GM18498 (cell line): ENCODE data around the gene DUS4L.

Source experiments
- ATAC-seq: cut with Tn5 transposase; IDR thresholded peaks from one replicate; pipeline ENCODE4 v1.9.1; 2021; ENCODE audit warnings: mild to moderate bottlenecking, moderate library complexity; ENCODE audit not compliant: unreplicated experiment

DUS4L gene

DNA sequence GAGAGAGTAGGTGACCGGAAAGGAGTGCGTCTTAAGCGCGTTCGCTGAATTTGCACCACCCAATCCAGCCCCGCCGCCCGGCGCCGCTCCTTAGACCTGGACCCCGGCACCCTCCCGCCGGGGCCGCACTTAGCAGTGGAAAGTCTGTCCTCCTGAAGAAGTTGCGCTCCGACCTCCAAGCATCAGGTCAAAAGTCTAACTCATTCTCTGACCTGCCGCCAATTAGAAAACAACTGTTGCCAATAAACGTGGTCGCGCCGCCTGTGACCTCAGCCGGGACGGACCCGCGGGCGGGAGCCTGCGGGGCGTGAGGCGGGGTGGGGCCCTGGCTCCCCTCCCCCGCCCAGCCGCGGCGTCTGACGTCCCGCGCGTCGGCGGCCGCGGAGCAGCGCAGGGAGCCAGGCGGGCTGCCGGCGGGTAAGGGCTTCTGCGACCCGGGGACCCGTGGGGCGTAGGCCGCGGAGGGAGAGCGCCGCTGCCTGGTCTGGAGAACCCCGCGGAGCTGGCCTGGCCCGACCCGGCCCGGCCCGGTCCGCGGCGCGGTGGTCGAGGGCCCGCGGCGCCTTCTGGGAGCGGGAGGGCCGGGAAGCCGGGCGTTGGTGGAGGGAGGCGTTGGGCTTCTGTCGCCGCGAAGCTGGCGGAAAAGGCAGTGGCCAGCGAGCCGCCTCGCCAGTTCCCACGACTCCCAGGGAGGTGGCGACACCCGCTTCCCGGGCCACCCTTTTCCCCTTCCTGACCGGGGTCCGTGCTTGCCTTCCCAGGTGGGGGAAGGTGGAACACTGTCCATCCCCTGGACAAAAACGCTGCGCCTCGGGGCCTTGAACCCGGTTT, 16.3 kb downstream of the DUS4L start, which contains the start of gene BCAP29:
TSS of gene BCAP29 (plus strand) at position 362 of the 831 bp plus-strand sequence. CDS start 527 bp downstream, outside the sequence.
- peak; percentile 95 for ATAC-seq

- no peak for ATAC-seq
Measured at GRCh38 chr7:107580716-107581383, 17.1 kb downstream of the DUS4L start.

DNA sequence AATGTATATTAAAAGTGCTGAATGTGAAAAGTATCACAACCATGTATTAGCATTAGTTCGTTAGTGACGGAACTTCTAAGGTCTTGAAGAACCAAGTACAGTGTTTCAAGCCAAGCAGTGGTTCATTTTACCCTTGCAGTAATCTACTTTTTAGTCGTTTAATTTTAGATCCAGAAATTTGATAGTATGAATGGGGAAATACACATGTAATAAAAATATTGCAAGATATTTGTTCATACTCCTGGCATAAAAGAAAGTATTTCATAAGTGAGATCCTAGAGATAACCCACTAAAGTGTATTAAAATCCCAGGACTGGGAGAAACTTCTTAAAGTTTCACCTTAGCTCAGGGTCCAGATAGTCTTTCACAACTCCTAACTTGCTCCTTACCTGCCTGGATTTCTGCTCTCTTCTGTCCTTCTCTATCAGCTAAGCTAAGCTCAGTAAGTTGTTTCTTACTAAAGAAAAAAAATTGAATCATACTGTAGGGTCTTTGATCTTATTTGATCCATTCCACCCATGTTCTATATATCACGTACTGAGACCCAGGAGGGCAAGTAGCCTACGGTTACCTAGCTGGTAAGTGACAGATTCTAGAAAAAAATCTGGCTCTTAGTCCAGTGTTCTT, 17.7 kb downstream of the DUS4L start:
- ATAC-seq, result no peak

GRCh38 chr7:107582875-107583274, 19.1 kb downstream of the DUS4L start:
- ATAC-seq, result no peak

GRCh38 chr7:107584716-107585115, 20.9 kb downstream of the DUS4L start:
- no peak for ATAC-seq

DNA sequence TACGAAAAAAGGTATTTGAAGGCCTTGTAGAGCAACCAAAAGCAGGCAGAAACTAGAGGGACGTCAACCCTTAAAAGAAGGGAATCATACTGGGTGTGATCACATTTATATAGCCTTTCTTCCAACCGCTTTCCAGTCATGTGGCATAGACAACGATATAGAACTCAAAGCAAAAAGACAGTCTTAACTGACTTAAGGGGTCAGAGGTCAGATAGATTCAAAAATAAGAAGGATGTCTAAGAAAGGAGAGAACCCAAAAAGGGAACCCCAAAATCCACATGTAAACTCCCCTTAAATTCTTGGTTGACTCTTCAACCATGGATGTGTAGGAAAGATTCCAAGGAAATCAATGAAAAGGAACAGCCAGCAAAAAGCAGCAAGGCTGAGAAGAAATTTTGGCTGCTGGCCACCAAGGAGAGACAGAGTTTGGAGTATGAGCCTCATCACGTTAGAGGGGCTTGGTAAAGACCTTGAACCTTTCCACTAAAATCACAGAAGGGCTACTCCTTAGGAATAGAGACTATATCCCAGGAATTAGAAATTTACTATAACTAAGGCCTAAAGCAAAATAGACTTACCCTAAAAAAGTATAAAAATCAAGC, 24.9 kb downstream of the DUS4L start:
- no peak for ATAC-seq

GRCh38 chr7:107591421-107591820, 27.6 kb downstream of the DUS4L start:
- ATAC-seq, result no peak

GRCh38 chr7:107592361-107593024, 28.7 kb downstream of the DUS4L start:
- no peak for ATAC-seq

DNA sequence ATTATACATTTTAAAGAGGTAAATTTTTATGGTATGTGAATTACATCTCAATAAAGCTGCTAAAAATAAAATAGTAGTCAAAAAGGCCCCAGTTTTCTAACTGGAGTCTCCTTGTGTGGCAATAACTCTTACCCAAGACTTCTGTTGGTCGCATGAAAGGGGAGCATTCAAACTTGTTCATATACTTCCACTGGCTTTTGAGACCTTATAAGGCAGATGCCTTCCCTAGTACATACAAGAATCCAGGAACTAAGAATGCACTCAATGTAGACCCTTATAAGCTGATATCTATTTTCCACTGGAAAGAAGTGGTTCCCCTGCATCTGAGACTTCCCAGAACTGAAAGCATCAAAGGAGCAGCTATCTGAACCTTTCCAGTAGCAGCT, 29.2 kb downstream of the DUS4L start:
- no peak for ATAC-seq

DNA sequence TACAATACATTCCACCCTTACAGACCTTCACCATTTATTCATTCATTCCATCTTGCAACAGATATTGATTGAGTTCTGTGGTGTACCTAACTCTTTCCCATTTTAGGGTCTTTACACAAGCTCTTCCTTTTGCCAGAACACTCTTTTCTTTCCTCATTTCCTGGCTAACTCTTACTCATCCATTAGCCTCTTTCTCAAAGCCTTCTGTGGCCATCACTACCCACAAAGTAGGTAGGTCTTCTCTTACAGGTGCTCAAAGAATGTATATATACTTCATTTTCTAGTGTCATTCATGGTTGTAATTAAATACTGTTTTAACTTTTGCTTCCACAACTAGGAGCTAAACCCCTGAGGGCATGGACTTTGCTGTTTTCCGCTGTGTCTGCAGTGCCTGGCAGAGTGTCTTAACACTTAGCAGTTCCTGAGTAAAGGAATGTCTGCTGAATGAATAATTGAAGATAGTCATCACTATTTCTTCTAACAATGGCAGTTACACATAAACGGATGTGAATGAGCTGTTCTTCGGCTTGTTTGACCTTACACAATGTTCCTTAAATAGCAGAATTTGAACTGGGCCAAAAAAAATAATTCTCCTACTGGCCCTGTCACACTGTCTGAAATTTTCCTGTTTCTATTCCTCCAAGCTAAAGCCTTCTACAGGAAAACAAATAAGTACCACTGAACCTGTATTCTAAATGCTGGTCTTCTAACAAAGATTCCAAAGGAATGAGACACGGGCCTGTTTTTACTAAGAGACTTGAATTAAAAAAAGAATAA, 31.4 kb downstream of the DUS4L start:
- ATAC-seq, result no peak

- no peak for ATAC-seq
Measured at GRCh38 chr7:107596881-107597581, 33.3 kb downstream of the DUS4L start.

GRCh38 chr7:107597582-107597916, 33.8 kb downstream of the DUS4L start:
- no peak for ATAC-seq

DNA sequence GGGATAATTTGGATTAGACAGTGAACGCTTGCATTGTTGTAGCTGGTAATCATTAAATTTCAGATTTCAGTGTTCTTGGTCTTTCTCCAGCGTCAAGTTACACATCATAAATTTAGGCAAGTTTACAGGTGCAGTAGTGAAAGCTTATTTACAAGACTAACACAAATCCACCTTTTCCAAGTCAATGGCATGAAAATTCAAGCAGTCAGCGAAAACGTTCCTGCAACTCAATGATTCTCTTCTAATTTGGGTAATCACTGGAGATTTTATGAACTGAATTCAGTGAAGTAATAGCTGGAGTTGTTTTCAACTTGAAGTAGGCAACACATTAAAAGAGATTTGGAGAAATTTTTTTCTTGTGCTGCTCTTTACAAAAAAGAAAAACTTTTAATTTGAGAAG, 34.2 kb downstream of the DUS4L start:
- no peak for ATAC-seq

DNA sequence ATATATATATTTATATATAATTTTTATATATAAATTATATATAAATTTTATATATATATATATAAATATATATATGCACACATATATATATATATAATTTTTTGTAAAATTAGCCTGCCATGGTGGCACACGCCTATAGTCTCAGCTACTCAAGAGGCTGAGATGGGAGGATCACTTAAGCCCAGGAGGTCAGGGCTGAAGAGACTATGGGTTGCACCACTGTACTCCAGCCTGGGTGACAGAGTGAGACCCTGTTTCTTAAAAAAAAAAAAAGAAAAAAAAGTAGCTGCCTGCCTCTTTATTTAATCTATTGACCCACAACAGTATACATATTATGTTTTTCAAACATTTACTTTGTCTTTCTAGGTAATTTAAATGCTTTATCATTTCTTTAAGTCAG, 35.5 kb downstream of the DUS4L start:
- no peak for ATAC-seq

DNA sequence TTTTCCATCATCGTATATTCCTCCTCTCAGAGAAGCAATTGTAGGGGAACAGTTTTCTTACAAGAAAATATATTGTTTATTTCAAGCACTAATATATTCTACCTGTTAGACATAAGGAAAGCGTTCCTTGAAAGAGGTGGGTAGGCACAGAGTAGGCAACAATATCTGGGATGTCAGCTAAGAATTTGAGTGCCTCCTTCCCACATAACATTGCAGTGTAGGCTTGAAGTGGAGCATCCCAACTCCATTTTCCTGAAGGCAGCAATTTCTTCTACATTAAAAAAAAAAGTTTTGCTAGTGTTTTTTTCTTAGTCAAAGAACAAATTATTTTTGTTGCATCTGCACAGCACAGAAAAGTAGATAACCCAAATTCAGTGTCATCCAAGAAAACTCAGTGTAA, 37.0 kb downstream of the DUS4L start:
- no peak for ATAC-seq

- ATAC-seq, result no peak
Measured at GRCh38 chr7:107605218-107605815, 41.5 kb downstream of the DUS4L start.

DNA sequence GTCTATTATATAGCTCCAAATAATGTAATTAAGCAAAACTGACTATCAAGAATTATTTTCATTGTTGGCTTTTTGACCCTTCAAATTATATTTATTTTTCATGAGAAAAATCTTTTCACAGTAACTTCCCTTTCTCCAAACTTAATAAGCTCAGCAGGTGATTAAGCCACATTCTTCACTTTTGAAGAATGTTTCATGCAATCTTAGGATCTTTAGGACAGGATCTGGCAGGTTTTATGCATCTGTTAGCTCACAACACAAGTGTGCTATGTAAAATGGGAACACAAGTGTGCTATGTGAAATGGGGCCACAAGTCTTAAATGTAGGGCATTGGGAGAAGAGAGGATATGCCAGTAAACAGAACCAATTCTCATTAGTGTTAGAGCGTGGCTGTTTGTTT, 42.5 kb downstream of the DUS4L start:
- no peak for ATAC-seq

- ATAC-seq, result no peak
Measured at GRCh38 chr7:107609811-107610261, 46.1 kb downstream of the DUS4L start.

- no peak for ATAC-seq
Measured at GRCh38 chr7:107610323-107610722, 46.6 kb downstream of the DUS4L start.
